Trophoblast cell (in vitro differentiated cells and primary cell): ENCODE results near the gene SLC6A20.

ENCODE experiments used
- DNase-seq, 2 donors: peaks; one replicate each; pipeline ENCODE4 v3.0.0-alpha.2; 2016
- H2AFZ ChIP-seq: 2 replicates; pipeline ENCODE4 v1.6.1; 2013; ENCODE audit warnings: low read length, moderate library complexity, mild to moderate bottlenecking; ENCODE audit not compliant: insufficient read depth, poor library complexity
- H2AK5ac ChIP-seq: 2 replicates; pipeline ENCODE4 v1.6.1; 2013; ENCODE audit warnings: mild to moderate bottlenecking, low read length
- H2BK120ac ChIP-seq: 2 replicates; pipeline ENCODE4 v1.6.1; 2013; ENCODE audit warnings: low read length, mild to moderate bottlenecking, moderate library complexity; ENCODE audit not compliant: insufficient read depth, poor library complexity
- H2BK12ac ChIP-seq: 2 replicates; pipeline ENCODE4 v1.6.1; 2013; ENCODE audit warnings: mild to moderate bottlenecking, low read length, moderate library complexity
- H2BK5ac ChIP-seq: 2 replicates; pipeline ENCODE4 v1.6.1; 2013; ENCODE audit warnings: low read length, low read depth, moderate library complexity, mild to moderate bottlenecking; ENCODE audit not compliant: poor library complexity
- H3K14ac ChIP-seq: 2 replicates; pipeline ENCODE4 v1.6.1; 2013; ENCODE audit warnings: mild to moderate bottlenecking, low read length
- H3K18ac ChIP-seq: 2 replicates; pipeline ENCODE4 v1.6.1; 2013; ENCODE audit warnings: mild to moderate bottlenecking, low read length
- H3K23ac ChIP-seq: 2 replicates; pipeline ENCODE4 v1.6.1; 2013; ENCODE audit warnings: low read length
- H3K27ac ChIP-seq: 2 replicates; pipeline ENCODE4 v1.5.1; 2013; ENCODE audit warnings: low read depth, mild to moderate bottlenecking, inconsistent platforms, low read length, moderate library complexity
- H3K27me3 ChIP-seq: 2 replicates; pipeline ENCODE4 v1.6.1; 2013; ENCODE audit warnings: inconsistent platforms, mild to moderate bottlenecking, low read length, moderate library complexity; ENCODE audit not compliant: insufficient read depth
- H3K36me3 ChIP-seq, 2 experiments: 1 replicate in 1 of 2; 2 replicates in 1 of 2; pipeline ENCODE4 v1.6.1; 2013; ENCODE audit warnings: low read length in 2 of 2, mild to moderate bottlenecking in 2 of 2, moderate library complexity in 1 of 2; ENCODE audit not compliant: insufficient read depth in 2 of 2, control insufficient read depth in 1 of 2
- H3K4ac ChIP-seq: 2 replicates; pipeline ENCODE4 v1.6.1; 2013; ENCODE audit warnings: low read depth, mild to moderate bottlenecking, low read length, moderate library complexity
- H3K4me1 ChIP-seq, 2 experiments: 1 replicate in 1 of 2; 2 replicates in 1 of 2; pipeline ENCODE4 v1.6.1; 2013; ENCODE audit warnings: low read length in 2 of 2, mild to moderate bottlenecking in 2 of 2, moderate library complexity in 1 of 2; ENCODE audit not compliant: insufficient read depth in 2 of 2, control insufficient read depth in 1 of 2
- H3K4me2 ChIP-seq: 2 replicates; pipeline ENCODE4 v1.6.1; 2013; ENCODE audit warnings: inconsistent platforms, mild to moderate bottlenecking, low read length, moderate library complexity
- H3K4me3 ChIP-seq: 2 replicates; pipeline ENCODE4 v1.5.1; 2013; ENCODE audit warnings: mild to moderate bottlenecking, low read depth, low read length, inconsistent platforms
- H3K79me1 ChIP-seq: one replicate; pipeline ENCODE4 v1.6.1; 2013; ENCODE audit warnings: low read length
- H3K79me2 ChIP-seq: 2 replicates; pipeline ENCODE4 v1.6.1; 2013; ENCODE audit warnings: low read length, mild to moderate bottlenecking; ENCODE audit not compliant: control insufficient read depth, insufficient read depth, poor library complexity
- H3K9ac ChIP-seq: 2 replicates; pipeline ENCODE4 v1.6.1; 2013; ENCODE audit warnings: mild to moderate bottlenecking, low read length
- H3K9me3 ChIP-seq: 2 replicates; pipeline ENCODE4 v1.6.1; 2013; ENCODE audit warnings: low read depth, mild to moderate bottlenecking, control low read depth, inconsistent platforms, low read length; ENCODE audit not compliant: insufficient read depth
- H4K12ac ChIP-seq: 2 replicates; pipeline ENCODE4 v1.6.1; 2013; ENCODE audit warnings: low read depth, mild to moderate bottlenecking, low read length, moderate library complexity
- H4K8ac ChIP-seq: 2 replicates; pipeline ENCODE4 v1.6.1; 2013; ENCODE audit warnings: low read depth, mild to moderate bottlenecking, low read length, moderate library complexity
- H4K91ac ChIP-seq: one replicate; pipeline ENCODE4 v1.6.1; 2013; ENCODE audit warnings: low read depth, mild to moderate bottlenecking, low read length, moderate library complexity
- WGBS: extraction: QIAGEN DNeasy Blood & Tissue Kit; methylation state at CpG from one replicate; pipeline ENCODE4 v1.1.7; 2013; ENCODE audit warnings: missing lambda C conversion rate; ENCODE audit not compliant: insufficient read length, insufficient coverage; ENCODE audit errors: extremely low coverage; 5-methylcytosine and 5-hydroxymethylcytosine counted together

The SLC6A20 gene

DNA sequence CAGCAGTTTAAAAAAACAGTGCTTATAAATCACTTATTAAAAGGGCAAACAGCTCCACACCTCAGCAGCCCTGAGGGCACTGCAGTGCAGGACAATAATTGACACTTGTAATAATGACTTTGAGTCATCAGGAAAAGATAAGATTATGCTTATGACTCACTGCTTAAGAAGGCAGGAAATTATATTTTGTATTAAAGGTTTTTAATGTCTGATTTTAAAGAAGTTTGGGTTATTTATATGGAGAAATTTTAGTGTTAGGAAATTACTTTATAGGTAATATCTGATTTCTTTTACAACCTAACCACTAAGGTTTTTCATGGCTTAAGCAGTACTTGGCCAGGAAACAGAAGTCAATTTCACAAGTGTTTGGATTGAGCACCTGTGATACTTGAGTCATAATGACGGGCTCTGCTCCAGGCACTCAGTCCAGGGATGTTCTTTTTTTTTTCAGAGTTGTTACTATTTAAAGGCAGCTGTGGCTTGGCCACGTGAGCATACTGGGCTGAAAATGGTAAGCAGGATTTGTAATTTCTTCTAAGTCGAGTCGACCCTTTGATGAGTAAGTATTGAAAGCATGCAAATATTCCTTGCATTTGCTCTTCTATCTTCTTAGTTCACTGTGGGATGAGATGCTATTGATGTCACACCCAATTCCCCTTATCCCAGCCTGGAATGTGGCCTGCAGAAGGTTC, 21.6 kb upstream of the SLC6A20 start:
- Histone ChIP-seq H3K23ac (no peak overlapping the region), H3K14ac (no peak overlapping the region), H3K36me3 (no peaks in the 10 kb centered on the region), H4K91ac (no peak overlapping the region), H3K9me3 (peaks cover 4% of the 10 kb centered on the region), H3K4me3 (no peak overlapping the region), H2BK5ac (no peak overlapping the region), H3K27ac (no peak overlapping the region), H3K4ac (no peak overlapping the region), H3K79me2 (no peaks in the 10 kb centered on the region), H3K27me3 (no peaks in the 10 kb centered on the region), H2AK5ac (no peak overlapping the region), H3K9ac (no peak overlapping the region), H3K4me2 (no peak overlapping the region), H2AFZ (no peak overlapping the region), H2BK120ac (no peak overlapping the region), H3K79me1 (no peaks in the 10 kb centered on the region), H3K18ac (no peak overlapping the region), H4K8ac (no peak overlapping the region), H4K12ac (no peak overlapping the region), H3K4me1 (no peaks in the 10 kb centered on the region), H2BK12ac (no peak overlapping the region)
- peak; percentile 90 to 94 for DNase-seq
- WGBS, result no CpG with 5 or more reads among the region's 4 CpGs

DNA sequence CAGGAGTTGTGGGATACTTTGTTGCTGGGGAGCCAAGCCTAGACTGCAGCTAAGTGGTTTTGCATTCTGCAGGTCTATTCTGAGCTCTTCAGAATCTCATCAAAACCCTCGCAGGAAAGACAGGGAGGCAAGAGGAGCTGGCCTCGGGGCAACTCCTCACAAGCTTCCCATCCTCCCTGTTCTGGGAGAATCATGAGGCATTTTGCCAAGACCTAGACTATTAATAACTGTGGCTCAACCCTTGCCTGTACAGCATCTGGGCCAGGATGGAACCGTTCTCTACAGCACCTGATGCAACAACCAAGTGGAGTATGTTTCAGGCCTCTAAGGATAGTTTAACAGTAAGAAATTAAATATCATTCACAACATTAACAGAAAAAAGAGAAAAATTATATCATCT, 20.2 kb upstream of the SLC6A20 start:
- Histone ChIP-seq H3K14ac (no peak overlapping the region), H2BK120ac (no peak overlapping the region)
- WGBS, result no CpG with 5 or more reads among the region's 3 CpGs

DNA sequence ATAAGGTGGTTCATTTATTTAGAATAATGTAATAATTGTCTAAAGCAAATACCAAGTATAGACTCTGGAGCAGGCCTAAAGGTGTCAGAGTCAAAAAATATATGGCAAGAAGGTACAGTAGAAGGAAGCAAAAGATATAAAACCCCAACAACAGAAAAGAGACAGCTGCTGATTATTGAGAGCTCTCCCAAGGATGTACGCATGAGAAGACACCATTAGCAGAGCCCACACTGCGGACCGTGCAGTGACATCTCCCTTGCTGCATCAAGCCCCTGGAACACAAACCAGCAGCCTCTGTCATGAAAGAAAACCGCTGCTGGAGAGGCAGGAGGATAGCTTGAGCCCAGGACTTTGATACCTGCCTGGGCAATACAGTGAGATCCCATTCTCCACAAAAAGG, 18.0 kb upstream of the SLC6A20 start:
- Histone ChIP-seq H3K9me3 (peaks cover 4% of the 10 kb centered on the region), H3K79me1 (no peaks in the 10 kb centered on the region), H4K91ac (no peak overlapping the region), H3K9ac (no peak overlapping the region), H3K79me2 (no peaks in the 10 kb centered on the region), H3K27ac (no peak overlapping the region), H3K27me3 (no peaks in the 10 kb centered on the region), H3K4ac (no peak overlapping the region), H3K4me1 (no peaks in the 10 kb centered on the region), H3K23ac (no peak overlapping the region), H2BK12ac (no peak overlapping the region), H3K14ac (no peak overlapping the region), H2BK120ac (no peak overlapping the region), H4K8ac (no peak overlapping the region), H3K18ac (no peak overlapping the region), H2AFZ (no peak overlapping the region), H3K4me3 (no peak overlapping the region), H3K4me2 (no peak overlapping the region), H2AK5ac (no peak overlapping the region), H2BK5ac (no peak overlapping the region), H3K36me3 (no peaks in the 10 kb centered on the region), H4K12ac (no peak overlapping the region)
- WGBS, result no CpG with 5 or more reads among the region's 4 CpGs
- no peak for DNase-seq

More for the DNA sequence above, 20.2 kb upstream of the SLC6A20 start:
- H4K8ac ChIP-seq, result no peak overlapping the region
- H3K79me1 ChIP-seq, result no peaks in the 10 kb centered on the region
- no peaks in the 10 kb centered on the region for H3K36me3 ChIP-seq
- no peak overlapping the region for H2AFZ ChIP-seq
- H4K12ac ChIP-seq, result no peak overlapping the region
- H3K27ac ChIP-seq, result no peak overlapping the region
- no peak overlapping the region for H2AK5ac ChIP-seq
- no peak for DNase-seq
- H3K23ac ChIP-seq, result no peak overlapping the region
- H3K9ac ChIP-seq, result no peak overlapping the region
- no peak overlapping the region for H2BK12ac ChIP-seq
- H2BK5ac ChIP-seq, result no peak overlapping the region
- H3K27me3 ChIP-seq, result no peaks in the 10 kb centered on the region
- H4K91ac ChIP-seq, result no peak overlapping the region
- no peak overlapping the region for H3K4me3 ChIP-seq
- H3K18ac ChIP-seq, result no peak overlapping the region
- no peak overlapping the region for H3K4me2 ChIP-seq
- H3K4ac ChIP-seq, result no peak overlapping the region
- H3K4me1 ChIP-seq, result no peaks in the 10 kb centered on the region
- H3K9me3 ChIP-seq, result peaks cover 4% of the 10 kb centered on the region
- no peaks in the 10 kb centered on the region for H3K79me2 ChIP-seq

DNA sequence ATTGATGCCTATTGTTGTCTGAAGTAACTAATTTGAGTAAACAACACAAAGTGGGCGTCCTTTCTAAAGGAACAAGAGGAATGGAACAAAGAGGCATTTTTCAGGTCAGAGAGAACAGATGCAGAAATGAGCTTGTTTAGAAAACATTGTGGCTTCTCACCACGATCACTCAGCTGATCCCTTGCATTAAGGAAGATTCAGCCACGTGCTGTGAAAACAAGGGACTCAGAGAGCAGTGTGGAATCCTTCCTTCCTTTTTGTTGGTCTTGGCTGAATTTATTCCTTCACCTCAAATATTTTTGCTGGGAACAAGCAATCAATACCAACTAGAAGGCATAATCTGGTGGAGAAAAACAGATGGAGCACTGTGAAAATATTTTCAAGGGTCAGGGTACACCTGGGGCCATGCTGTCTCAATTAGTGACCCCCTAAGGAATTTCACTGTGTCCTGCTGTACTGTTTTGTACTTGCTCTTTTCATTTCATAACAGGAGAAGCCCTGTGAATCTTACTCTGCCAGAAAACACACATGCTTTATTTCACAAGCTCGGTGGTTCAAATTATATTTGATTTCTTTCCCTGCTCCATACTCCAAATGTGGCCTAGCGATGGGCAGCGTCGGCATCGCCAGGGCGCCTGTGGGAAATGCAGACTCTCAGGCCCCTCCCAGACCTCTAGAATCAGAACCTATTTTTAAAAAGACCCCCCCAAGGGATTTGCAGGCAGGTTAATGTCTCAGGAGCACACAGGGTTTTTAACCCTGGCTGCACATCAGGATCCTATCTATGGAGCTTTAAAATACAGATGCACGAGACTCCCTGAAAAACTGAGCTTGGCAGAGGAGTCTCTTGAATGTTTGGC, 11.6 kb upstream of the SLC6A20 start:
- no peak overlapping the region for H3K27ac ChIP-seq
- H3K4me2 ChIP-seq, result no peak overlapping the region
- no peaks in the 10 kb centered on the region for H3K79me1 ChIP-seq
- no peak overlapping the region for H3K23ac ChIP-seq
- H2AK5ac ChIP-seq, result no peak overlapping the region
- H3K14ac ChIP-seq, result no peak overlapping the region
- no peaks in the 10 kb centered on the region for H3K9me3 ChIP-seq
- H3K4ac ChIP-seq, result no peak overlapping the region
- no peak overlapping the region for H3K18ac ChIP-seq
- H2BK120ac ChIP-seq, result no peak overlapping the region
- no peaks in the 10 kb centered on the region for H3K27me3 ChIP-seq
- H4K91ac ChIP-seq, result no peak overlapping the region
- H3K79me2 ChIP-seq, result no peaks in the 10 kb centered on the region
- no peak overlapping the region for H3K9ac ChIP-seq
- no peaks in the 10 kb centered on the region for H3K36me3 ChIP-seq
- no peak for DNase-seq
- no peak overlapping the region for H2BK12ac ChIP-seq
- no peak overlapping the region for H3K4me3 ChIP-seq
- no peak overlapping the region for H4K12ac ChIP-seq
- no CpG with 5 or more reads among the region's 10 CpGs for WGBS
- H4K8ac ChIP-seq, result no peak overlapping the region
- no peaks in the 10 kb centered on the region for H3K4me1 ChIP-seq
- no peak overlapping the region for H2AFZ ChIP-seq
- no peak overlapping the region for H2BK5ac ChIP-seq
